A673 (cell line): Measurements from ENCODE around the gene CNPY2. TPM values are rescaled to one million over a fixed set of nuclear protein-coding genes. Genes with fewer than 3 reads are reported as not detected.
A peak's percentile ranks its signal among the peaks of the same experiment; 100 is the strongest.
"Not testable (repeated sequence)": the region's sequence is repeated elsewhere in the genome, so short reads cannot be mapped to it uniquely, and the experiment has no call there.

Source experiments
- BruUV-seq: library from RNA; stranded (reverse); fragments of 400-500 nt; replicated peaks from 2 replicates; lab custom pipeline; 2021; lab: Mats Ljungman, UMichigan
- CTCF ChIA-PET: fragments of 300-600 bp; sonication (Branson Sonifier 250); formaldehyde crosslinking; loops from one replicate; lab custom pipeline; 2022; ENCODE audit warnings: antibody characterized with exemption; lab: Charles Lee
- POLR2A ChIA-PET: fragments of 300-600 bp; sonication (Branson Sonifier 250); formaldehyde crosslinking; loops from one replicate; lab custom pipeline; 2022; ENCODE audit warnings: antibody characterized with exemption; ENCODE audit not compliant: low non-redundant PET; lab: Charles Lee
- DNase-seq: peaks from one replicate; pipeline ENCODE4 v3.0.0-alpha.2; 2015; ENCODE audit warnings: low spot score
- H3K27ac ChIP-seq: fragments of 200-600 bp; sonication (generic); 2 replicates; pipeline ENCODE4 v1.5.1; 2016; ENCODE audit warnings: mixed run types, low read depth, mild to moderate bottlenecking, mixed read lengths, antibody characterized with exemption, low read length; ENCODE audit not compliant: poor library complexity, severe bottlenecking
- H3K27me3 ChIP-seq: fragments of 200-600 bp; sonication (generic); replicated peaks from 2 replicates; pipeline ENCODE4 v1.6.1; 2017; ENCODE audit warnings: mixed run types, low read depth, mild to moderate bottlenecking, mixed read lengths, antibody characterized with exemption, low read length; ENCODE audit not compliant: insufficient read depth, poor library complexity
- H3K36me3 ChIP-seq: fragments of 200-600 bp; sonication (generic); 2 replicates; pipeline ENCODE4 v1.6.1; 2016; ENCODE audit warnings: mixed run types, mild to moderate bottlenecking, mixed read lengths, antibody characterized with exemption, low read length; ENCODE audit not compliant: insufficient read depth, poor library complexity, severe bottlenecking
- H3K4me1 ChIP-seq: fragments of 200-600 bp; sonication (generic); 2 replicates; pipeline ENCODE4 v1.6.1; 2017; ENCODE audit warnings: mixed run types, mild to moderate bottlenecking, mixed read lengths, antibody characterized with exemption, low read length; ENCODE audit not compliant: insufficient read depth, poor library complexity, severe bottlenecking
- H3K4me3 ChIP-seq: fragments of 200-600 bp; sonication (generic); 2 replicates; pipeline ENCODE4 v1.5.1; 2016; ENCODE audit warnings: low read depth, mixed run types, mild to moderate bottlenecking, mixed read lengths, low read length; ENCODE audit not compliant: poor library complexity, severe bottlenecking
- H3K9me3 ChIP-seq: fragments of 200-600 bp; sonication (generic); 2 replicates; pipeline ENCODE4 v1.6.1; 2016; ENCODE audit warnings: mixed run types, low read depth, mild to moderate bottlenecking, mixed read lengths, antibody characterized with exemption, low read length; ENCODE audit not compliant: poor library complexity, severe bottlenecking
- EZH2 ChIP-seq: fragments of 200-600 bp; sonication (generic); IDR thresholded peaks from 2 replicates; pipeline ENCODE4 v1.6.1; 2017; ENCODE audit warnings: borderline replicate concordance, low read depth, mild to moderate bottlenecking, mixed read lengths, antibody characterized with exemption, low read length; ENCODE audit not compliant: poor library complexity, severe bottlenecking
- intact Hi-C: fragments of 100-400 bp; cut with micrococcal nuclease; formaldehyde crosslinking; loops from one replicate; pipeline ENCODE4 v1.10.0; 2022; ENCODE audit not compliant: unreplicated experiment
- total RNA-seq: library from RNA; stranded (reverse); gene quantifications from 2 replicates; pipeline ENCODE4 v1.2.3, GENCODE V29; 2021
- TF ChIP-seq, protein P1 (sequence below): fragments of 300-800, 200-600 bp; sonication (generic); conservative IDR thresholded peaks from 2 replicates; pipeline ENCODE4 v1.5.1; 2017; ENCODE audit warnings: low read depth, mild to moderate bottlenecking, antibody characterized with exemption, low read length, moderate library complexity, mixed read lengths

CNPY2 gene
- total RNA-seq, 1 experiment from 2014 or later: 166 TPM

DNA sequence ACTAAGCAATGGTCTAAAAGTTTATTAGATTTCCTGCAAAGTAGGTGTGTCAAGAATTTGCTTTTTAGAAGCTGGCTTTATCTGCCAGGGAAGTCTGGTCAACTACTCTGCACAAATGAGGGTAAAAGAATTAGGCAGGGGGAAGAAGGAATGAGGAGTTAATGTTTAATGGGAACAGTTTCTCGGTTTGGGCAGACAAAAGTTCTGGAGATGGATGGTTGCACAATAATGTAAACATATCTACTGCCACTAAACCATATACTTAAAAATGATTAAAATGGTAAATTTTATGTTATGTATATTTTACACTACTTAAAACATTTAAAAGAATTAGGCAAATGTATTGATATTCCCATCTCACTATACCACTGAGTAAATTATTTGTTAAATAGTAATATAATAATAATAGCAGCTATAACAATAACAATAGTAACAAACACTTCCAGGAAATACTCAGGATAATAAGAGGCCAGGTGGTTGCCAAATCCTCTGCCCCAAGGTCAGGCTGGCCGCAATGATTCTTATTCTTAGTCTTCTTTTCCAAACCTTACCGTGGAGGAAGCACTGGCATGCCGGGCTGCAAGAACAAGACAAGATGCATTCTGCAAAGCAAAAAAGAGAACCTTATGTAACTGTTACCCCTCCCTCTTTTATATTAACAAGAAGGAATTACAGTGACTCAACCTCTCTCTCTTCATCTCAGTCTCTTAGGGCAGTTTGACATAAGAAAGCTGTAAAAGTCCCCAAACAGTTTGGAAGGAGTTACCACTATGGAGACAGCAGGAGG lies 29.6 kb downstream of the CNPY2 start:
- H3K27ac ChIP-seq: no peak overlapping the region
- ChIA-PET POLR2A (no interaction called here), CTCF (no interaction called here)
- DNase-seq: no peak
- TSS peak; percentile 6 for BruUV-seq
- H3K36me3 ChIP-seq: peaks cover 51% of the 10 kb centered on the region
- no peak overlapping the region for H3K4me3 ChIP-seq
- TF ChIP-seq, protein P1, sequence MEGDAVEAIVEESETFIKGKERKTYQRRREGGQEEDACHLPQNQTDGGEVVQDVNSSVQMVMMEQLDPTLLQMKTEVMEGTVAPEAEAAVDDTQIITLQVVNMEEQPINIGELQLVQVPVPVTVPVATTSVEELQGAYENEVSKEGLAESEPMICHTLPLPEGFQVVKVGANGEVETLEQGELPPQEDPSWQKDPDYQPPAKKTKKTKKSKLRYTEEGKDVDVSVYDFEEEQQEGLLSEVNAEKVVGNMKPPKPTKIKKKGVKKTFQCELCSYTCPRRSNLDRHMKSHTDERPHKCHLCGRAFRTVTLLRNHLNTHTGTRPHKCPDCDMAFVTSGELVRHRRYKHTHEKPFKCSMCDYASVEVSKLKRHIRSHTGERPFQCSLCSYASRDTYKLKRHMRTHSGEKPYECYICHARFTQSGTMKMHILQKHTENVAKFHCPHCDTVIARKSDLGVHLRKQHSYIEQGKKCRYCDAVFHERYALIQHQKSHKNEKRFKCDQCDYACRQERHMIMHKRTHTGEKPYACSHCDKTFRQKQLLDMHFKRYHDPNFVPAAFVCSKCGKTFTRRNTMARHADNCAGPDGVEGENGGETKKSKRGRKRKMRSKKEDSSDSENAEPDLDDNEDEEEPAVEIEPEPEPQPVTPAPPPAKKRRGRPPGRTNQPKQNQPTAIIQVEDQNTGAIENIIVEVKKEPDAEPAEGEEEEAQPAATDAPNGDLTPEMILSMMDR: no peak
- TF ChIP-seq EZH2: no peak
- H3K4me1 ChIP-seq: no peaks in the 10 kb centered on the region
- H3K9me3 ChIP-seq: no peaks in the 10 kb centered on the region
- intact Hi-C loops: no loop called here
- H3K27me3 ChIP-seq: no peaks in the 10 kb centered on the region

DNA sequence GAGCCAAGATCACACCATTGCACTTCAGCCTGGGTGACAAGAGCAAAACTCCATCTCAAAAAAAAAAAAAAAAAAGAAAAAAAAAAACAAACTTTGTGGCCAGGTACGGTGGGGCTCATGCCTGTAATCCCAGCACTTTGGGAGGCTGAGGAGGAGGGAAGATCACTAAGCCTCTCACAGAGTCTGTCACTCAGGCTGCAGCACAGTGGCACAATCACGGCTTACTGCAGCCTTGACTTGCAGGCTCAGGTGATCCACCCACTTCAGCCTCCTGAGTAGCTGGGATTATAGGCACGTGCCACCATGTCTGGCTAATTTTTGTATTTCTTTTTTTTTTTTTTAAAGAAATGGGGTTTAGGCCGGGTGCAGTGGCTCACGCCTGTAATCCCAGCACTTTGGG lies 31.5 kb downstream of the CNPY2 start:
- BruUV-seq, H3K4me3 ChIP-seq, intact Hi-C loops, H3K9me3 ChIP-seq, H3K27me3 ChIP-seq, DNase-seq, POLR2A ChIA-PET, H3K4me1 ChIP-seq, H3K27ac ChIP-seq: not testable (repeated sequence)
- CTCF ChIA-PET: interaction anchor here (0.7 kb wide), 1 partner anchor 79 kb away, joined by 3 read pairs; no protein-coding TSS in a partner anchor
- H3K36me3 ChIP-seq: peaks cover 56% of the 10 kb centered on the region

DNA sequence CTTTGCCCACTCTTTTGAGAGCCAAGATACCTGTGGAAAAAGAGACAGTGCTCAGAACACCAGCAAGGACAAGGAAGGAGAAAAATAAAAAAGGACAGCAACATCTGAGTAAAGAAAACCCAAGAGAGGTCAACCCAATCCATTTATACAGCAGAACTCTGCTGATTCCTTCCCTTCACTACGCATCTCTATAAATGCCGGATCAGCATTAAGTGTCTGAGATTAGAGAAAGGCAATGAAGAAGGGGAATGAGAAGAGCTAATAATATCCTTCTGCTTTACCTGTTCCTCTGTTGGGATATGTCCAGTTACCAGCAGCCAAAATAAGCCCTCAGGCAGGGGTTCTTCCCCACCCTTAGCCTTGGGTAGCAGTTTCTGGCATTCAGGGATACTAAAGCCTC lies 33.2 kb downstream of the CNPY2 start:
- H3K4me3 ChIP-seq: no peak overlapping the region
- ChIA-PET POLR2A (no interaction called here), CTCF (no interaction called here)
- no peaks in the 10 kb centered on the region for H3K9me3 ChIP-seq
- H3K27me3 ChIP-seq: no peaks in the 10 kb centered on the region
- H3K36me3 ChIP-seq: peaks cover 72% of the 10 kb centered on the region
- DNase-seq: no peak
- no TSS peak for BruUV-seq
- H3K4me1 ChIP-seq: no peaks in the 10 kb centered on the region
- no peak overlapping the region for H3K27ac ChIP-seq
- intact Hi-C loops: no loop called here
- TF ChIP-seq EZH2: no peak
- TF ChIP-seq, protein P1: no peak

- Histone ChIP-seq H3K4me3 (no peak overlapping the region), H3K36me3 (peaks cover 75% of the 10 kb centered on the region), H3K27ac (no peak overlapping the region), H3K27me3 (no peaks in the 10 kb centered on the region), H3K4me1 (no peaks in the 10 kb centered on the region), H3K9me3 (no peaks in the 10 kb centered on the region)
- intact Hi-C loops: no loop called here
- DNase-seq: no peak
- POLR2A ChIA-PET: no interaction called here
- no peak for TF ChIP-seq EZH2
- TF ChIP-seq, protein P1: no peak
- BruUV-seq: no TSS peak
- CTCF ChIA-PET: no interaction called here
These were observed 33.8 kb downstream of the CNPY2 start for GRCh38 chr12:56282030-56282429.
